WERI-Rb-1 (cell line): ENCODE data around the gene UMODL1.
A peak's percentile ranks its signal among the peaks of the same experiment; 100 is the strongest.

Source experiments
- DNase-seq: peaks from one replicate; pipeline ENCODE4 v3.0.0-alpha.2; 2020
- H3K27ac ChIP-seq: fragments of 250-450 bp; sonication (Bioruptor Pico); 2 replicates; pipeline ENCODE4 v1.5.1; 2020; ENCODE audit warnings: mild to moderate bottlenecking, moderate library complexity
- H3K27me3 ChIP-seq: fragments of 250-450 bp; sonication (Bioruptor Pico); 2 replicates; pipeline ENCODE4 v1.5.1; 2021; ENCODE audit warnings: mild to moderate bottlenecking, low read depth, moderate library complexity; ENCODE audit not compliant: insufficient read depth, severe bottlenecking
- H3K36me3 ChIP-seq: fragments of 250-450 bp; sonication (Bioruptor Pico); 2 replicates; pipeline ENCODE4 v1.5.1; 2020; ENCODE audit warnings: mild to moderate bottlenecking, moderate library complexity
- H3K4me3 ChIP-seq: 2 replicates; pipeline ENCODE4 v1.5.1; 2011; ENCODE audit warnings: low read depth, mild to moderate bottlenecking, control low read depth, low read length
- H3K9me3 ChIP-seq: fragments of 250-450 bp; sonication (Bioruptor Pico); 2 replicates; pipeline ENCODE4 v1.5.1; 2021; ENCODE audit warnings: mild to moderate bottlenecking, moderate library complexity; ENCODE audit not compliant: severe bottlenecking
- TF ChIP-seq, protein P1 (sequence below): IDR thresholded peaks from 2 replicates; pipeline ENCODE4 v1.5.1; 2011; ENCODE audit warnings: low read depth, mild to moderate bottlenecking, control low read depth, inconsistent platforms, low read length

Gene UMODL1

DNA sequence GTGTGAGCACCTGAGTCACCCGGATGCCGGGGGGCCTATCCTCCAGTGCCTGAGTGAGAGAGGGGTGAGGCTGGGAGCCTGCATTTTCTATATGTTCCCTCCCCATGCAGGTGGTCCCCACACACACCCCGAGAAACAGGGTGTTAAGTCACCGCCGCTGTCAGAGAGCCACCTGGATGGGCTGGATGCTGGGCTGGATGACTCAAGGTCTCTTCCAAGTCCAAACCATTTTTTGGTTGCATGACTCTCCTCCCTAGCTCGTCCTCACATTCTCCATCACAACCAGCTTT is 2.9 kb upstream of the UMODL1 start:
- no peaks in the 10 kb centered on the region for H3K36me3 ChIP-seq
- no peak overlapping the region for H3K4me3 ChIP-seq
- H3K27me3 ChIP-seq, result no peaks in the 10 kb centered on the region
- no peak overlapping the region for H3K27ac ChIP-seq
- H3K9me3 ChIP-seq, result no peaks in the 10 kb centered on the region
- TF ChIP-seq, protein P1, sequence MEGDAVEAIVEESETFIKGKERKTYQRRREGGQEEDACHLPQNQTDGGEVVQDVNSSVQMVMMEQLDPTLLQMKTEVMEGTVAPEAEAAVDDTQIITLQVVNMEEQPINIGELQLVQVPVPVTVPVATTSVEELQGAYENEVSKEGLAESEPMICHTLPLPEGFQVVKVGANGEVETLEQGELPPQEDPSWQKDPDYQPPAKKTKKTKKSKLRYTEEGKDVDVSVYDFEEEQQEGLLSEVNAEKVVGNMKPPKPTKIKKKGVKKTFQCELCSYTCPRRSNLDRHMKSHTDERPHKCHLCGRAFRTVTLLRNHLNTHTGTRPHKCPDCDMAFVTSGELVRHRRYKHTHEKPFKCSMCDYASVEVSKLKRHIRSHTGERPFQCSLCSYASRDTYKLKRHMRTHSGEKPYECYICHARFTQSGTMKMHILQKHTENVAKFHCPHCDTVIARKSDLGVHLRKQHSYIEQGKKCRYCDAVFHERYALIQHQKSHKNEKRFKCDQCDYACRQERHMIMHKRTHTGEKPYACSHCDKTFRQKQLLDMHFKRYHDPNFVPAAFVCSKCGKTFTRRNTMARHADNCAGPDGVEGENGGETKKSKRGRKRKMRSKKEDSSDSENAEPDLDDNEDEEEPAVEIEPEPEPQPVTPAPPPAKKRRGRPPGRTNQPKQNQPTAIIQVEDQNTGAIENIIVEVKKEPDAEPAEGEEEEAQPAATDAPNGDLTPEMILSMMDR, result no peak
- DNase-seq, result no peak

DNA sequence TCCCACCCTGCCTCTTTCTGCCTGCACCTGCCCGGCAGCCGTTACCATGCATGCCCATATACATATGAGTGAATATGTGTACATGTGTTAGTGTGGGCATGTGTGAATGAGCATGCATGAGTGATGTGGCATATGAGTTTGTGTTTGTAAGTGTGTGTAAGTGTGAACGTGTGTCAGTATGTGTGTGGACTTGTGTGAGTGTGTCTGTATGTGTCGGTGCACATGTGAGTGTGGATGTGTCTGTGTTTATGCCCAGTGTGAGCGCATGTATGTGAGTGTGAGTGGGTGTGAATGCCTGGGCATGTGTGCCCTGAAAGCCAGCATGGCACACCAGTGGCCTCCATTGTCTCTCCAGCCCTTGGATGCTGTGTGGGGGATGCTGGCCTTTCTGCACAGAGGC is 2.5 kb upstream of the UMODL1 start:
- TF ChIP-seq, protein P1, result no peak
- Histone ChIP-seq H3K27me3 (no peaks in the 10 kb centered on the region), H3K27ac (no peak overlapping the region), H3K36me3 (no peaks in the 10 kb centered on the region), H3K4me3 (no peak overlapping the region), H3K9me3 (no peaks in the 10 kb centered on the region)
- DNase-seq, result no peak

DNA sequence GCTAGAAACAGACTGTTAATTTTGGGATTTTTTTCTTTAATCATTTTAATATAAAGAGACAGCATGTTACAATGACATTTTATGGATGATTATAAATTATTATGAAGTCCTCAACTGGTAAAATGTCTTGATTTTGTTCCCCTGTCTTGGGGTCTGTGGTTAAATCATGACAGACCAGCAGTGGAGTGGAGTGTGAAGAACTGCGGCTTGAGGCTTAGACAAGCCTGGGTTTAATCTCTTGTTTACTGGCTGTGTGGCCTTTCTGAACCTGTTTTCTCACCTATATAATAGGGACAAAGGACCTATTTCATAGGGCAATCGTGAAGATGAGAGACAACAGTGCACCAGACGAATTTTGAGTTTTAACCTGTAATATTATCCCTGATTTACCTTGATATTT is 1.8 kb upstream of the UMODL1 start:
- Histone ChIP-seq H3K36me3 (no peaks in the 10 kb centered on the region), H3K27me3 (no peaks in the 10 kb centered on the region), H3K27ac (peak overlapping the region; percentile 21), H3K4me3 (no peak overlapping the region), H3K9me3 (no peaks in the 10 kb centered on the region)
- DNase-seq, result no peak
- TF ChIP-seq, protein P1, result no peak

DNA sequence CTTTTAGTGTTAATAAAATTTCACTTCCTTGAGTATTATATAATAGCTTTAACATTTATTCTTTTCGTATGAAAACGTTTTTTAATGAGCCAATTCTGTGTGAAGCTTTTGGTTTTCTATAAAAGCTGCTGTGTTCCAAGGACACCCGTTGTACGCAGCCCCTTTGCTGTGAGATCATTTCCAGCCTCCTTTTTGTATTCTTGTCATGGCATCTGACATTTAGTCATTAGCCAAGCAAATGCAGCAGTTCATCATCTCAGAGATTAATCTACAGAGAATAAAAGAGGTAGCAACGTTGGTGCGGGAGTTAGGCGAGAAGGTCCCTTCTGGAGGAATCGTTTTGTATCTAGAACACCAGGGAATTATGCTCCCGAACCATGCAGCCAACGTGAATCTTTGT is 1.3 kb upstream of the UMODL1 start:
- Histone ChIP-seq H3K4me3 (no peak overlapping the region), H3K9me3 (no peaks in the 10 kb centered on the region), H3K27ac (no peak overlapping the region), H3K36me3 (no peaks in the 10 kb centered on the region), H3K27me3 (no peaks in the 10 kb centered on the region)
- DNase-seq, result no peak
- TF ChIP-seq, protein P1, result no peak

DNA sequence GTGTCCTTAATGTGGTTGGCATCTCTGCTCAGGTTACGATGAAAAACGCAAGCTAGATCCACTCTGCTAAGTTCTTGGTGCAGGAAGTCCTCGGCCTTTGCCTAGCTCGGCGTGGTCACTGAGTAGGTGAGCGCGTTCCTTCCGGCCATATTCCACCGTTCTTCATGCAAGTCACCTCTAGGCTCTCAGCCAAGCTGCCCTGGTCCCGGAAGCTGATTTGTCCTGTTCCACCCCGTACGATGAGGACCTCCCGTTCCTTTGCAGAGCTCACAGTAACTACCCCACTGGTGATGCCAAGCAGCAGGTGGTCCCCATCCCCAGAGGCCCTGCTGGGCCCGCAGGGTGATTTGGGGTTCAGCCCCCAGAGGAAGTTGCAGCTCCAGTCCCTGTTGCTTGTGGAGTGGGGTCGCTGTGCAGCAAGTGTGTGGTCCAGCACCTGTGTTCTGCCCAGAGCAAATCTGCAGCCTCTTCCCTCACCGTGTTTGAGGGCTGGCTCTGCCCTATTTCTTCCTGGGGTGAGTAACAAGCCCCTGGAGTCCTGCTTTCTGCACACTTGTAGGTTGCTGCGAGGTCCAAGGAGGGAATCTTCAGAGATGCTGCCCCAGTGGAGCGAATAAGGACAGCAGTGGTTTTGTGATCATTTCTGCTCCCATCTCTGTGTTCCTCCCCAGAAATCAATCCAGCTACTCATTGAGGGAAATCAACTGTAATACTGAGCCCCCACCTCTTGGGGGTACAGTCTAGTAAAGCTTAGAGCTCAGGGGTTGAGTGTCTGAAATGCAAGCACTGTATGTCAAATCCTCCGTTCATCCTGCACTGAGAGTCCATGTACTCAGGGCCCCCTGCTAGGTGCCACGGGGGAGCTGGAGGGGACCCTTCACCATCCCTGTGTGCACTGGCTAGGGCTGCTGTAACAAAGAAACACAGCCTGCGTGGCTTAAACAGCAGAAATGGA is 2.3 kb downstream of the UMODL1 start:
- H3K36me3 ChIP-seq, result no peaks in the 10 kb centered on the region
- H3K4me3 ChIP-seq, result no peak overlapping the region
- H3K9me3 ChIP-seq, result no peaks in the 10 kb centered on the region
- DNase-seq, result no peak
- H3K27me3 ChIP-seq, result no peaks in the 10 kb centered on the region
- H3K27ac ChIP-seq, result no peak overlapping the region
- TF ChIP-seq, protein P1, result no peak
